GM21515 (cell line): ENCODE data around the gene ATP6V0E2.

ENCODE experiments used
- ATAC-seq: cut with Tn5 transposase; IDR thresholded peaks from one replicate; pipeline ENCODE4 v1.9.1; 2021; ENCODE audit not compliant: unreplicated experiment

Gene ATP6V0E2

GRCh38 chr7:149838224-149838991, 35.4 kb upstream of the ATP6V0E2 start, which contains the start of gene ZNF862:
Gene ZNF862, plus strand, starts transcription at chr7:149838375. Its CDS starts 237 bp downstream, at chr7:149838612.
- peak; percentile 99 for ATAC-seq

GRCh38 chr7:149838992-149839408, 34.8 kb upstream of the ATP6V0E2 start:
- ATAC-seq: no peak

DNA sequence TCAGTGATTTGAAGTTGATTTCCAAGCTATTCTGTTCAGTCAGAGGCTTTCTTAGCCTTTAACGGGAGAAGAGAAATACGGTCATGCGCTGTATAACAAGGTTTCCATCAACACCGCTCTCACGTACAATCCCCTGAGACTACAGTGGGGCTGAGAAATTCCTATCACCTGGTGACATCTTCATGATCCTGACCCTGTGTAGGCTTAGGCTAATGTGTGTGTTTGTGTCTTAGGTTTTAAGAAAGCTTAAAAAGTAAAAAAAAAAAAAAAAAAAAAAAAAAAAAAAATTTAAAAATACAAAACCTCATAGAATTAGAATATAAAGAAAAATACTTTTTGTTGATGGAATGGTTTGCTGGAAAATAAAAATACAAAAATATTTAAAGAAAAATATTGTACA, 33.8 kb upstream of the ATP6V0E2 start:
- ATAC-seq: no peak

GRCh38 chr7:149843566-149843965, 30.2 kb upstream of the ATP6V0E2 start:
- ATAC-seq: no peak

DNA sequence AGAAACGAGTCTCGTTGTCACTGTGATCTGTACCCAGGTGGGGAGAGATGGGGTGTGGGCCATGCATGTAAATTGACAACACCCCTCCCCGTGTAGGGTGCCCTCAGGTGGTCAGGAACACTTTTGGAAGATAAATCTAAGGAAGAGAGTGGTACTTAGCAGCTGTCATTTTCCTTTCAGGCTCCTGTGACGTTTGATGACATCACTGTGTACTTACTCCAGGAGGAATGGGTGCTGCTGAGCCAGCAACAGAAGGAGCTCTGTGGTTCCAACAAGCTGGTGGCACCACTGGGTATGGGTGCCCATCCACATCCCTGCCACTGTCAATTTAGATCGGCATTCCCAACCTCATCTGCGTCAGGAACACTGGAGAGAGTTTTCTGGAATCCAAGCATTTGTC, 29.3 kb upstream of the ATP6V0E2 start:
- no peak for ATAC-seq

GRCh38 chr7:149845257-149845980, 28.4 kb upstream of the ATP6V0E2 start:
- ATAC-seq: no peak

DNA sequence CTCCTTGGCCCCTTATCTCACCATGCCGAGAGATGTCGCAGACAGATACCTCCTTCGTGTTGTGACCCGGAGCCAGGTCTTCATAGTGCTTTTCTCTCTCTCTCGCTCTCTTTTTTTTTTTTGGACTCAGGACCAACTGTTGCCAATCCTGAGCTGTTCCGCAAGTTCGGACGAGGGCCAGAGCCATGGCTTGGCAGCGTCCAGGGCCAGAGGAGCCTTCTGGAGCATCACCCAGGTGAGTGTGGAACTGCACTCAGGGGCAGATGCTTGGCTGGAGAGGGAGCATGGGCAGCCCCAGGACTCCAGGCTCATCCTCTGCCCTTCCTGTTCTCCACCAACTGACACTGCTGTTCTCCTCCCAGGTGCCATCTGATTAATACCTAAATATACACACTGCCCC, 27.7 kb upstream of the ATP6V0E2 start:
- no peak for ATAC-seq

DNA sequence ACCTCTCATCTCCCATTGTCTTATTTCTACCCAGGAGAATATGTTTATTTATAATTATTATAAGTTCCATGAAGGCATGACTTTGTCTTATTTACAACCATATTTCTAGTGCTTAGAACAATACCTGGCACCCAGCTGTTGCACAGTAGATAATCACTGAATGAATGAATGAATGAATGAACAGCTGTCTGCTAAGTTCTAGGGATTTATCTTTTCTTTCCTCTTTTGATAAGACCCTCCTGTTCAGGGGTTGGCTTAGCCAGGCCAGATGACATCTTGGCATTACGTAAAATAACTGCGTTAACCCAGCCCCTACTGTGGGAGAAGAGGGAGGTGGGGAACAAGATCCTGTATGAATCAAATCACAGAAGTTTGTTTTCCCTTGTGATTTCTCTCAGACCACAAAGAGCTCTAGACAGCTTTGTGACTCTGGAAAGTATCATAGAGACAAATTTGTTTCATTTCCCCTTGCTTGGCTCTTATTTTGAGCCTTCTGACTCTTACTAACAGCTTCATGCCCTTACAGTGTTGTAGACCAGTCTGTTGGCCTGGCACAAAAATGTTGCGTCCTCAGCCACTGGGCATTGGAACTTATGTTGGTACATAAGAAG, 27.2 kb upstream of the ATP6V0E2 start:
- ATAC-seq: peak; percentile 91

DNA sequence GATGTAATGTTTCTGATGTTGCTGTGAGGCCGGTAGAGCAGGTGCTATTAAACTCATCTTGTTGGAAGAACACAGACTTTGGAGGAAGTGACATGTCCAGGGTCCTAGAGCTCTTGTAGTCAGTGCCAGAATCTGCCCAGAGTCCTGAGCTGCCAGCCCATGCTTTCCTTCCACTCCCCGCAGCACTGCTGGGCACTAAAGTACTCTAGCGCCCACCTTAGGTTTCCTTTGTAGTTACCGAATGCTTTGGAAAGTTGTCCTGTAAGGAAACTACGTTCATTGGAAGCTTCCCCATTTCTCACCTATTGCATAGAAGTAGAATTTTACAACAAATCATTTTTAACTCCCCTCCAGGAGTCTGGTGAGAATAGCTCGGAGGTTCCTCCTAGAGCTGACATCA, 24.6 kb upstream of the ATP6V0E2 start:
- no peak for ATAC-seq

DNA sequence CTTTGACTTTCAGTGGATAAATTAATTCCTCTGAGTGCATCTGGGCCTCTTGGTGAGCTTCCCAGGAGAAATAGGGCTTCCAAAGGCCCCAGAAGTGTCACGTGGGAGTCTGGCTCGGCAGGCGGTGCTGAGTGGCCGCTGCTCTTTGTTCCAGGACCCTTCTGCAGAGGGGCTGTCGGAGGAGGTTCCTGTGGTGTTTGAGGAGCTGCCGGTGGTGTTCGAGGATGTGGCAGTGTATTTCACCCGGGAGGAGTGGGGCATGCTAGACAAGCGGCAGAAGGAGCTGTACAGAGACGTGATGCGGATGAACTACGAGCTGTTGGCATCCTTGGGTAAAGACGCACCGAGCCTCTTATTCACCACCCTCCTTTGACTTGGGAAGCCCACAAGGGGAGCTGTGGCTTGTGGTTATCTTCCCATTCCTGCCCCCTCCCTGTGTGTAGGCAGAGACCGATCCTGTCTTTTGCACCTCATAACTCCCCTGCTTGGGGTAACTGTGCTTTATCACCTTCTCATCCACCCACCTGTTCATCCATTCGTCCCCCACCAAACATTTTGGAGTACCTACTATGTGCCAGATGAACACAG, 23.7 kb upstream of the ATP6V0E2 start:
- ATAC-seq: no peak

DNA sequence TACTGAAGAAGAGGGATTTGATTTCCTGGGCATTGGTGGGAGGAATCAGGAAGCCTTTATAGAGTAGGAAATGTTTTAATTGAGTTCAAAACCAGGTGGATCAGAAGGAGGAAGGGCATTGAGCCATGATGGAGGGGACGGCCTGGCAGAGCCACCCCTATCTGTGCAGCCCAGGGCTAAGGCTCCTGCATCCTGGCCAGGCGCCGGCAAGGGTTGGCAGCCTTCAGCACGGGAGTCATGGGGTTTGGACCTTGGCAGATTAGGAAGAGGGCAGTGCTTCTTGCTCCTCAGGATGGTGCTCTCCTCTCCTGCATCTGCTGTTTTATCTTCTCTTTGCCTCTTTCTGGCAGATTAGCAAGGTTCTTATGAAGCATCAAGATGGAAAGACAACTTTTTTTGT, 23.1 kb upstream of the ATP6V0E2 start:
- no peak for ATAC-seq

- ATAC-seq: no peak
Observed at GRCh38 chr7:149851449-149851848, 22.3 kb upstream of the ATP6V0E2 start.

- ATAC-seq: no peak
Observed at GRCh38 chr7:149853157-149853556, 20.6 kb upstream of the ATP6V0E2 start.

- no peak for ATAC-seq
Observed at GRCh38 chr7:149854611-149855360, 19.0 kb upstream of the ATP6V0E2 start.

DNA sequence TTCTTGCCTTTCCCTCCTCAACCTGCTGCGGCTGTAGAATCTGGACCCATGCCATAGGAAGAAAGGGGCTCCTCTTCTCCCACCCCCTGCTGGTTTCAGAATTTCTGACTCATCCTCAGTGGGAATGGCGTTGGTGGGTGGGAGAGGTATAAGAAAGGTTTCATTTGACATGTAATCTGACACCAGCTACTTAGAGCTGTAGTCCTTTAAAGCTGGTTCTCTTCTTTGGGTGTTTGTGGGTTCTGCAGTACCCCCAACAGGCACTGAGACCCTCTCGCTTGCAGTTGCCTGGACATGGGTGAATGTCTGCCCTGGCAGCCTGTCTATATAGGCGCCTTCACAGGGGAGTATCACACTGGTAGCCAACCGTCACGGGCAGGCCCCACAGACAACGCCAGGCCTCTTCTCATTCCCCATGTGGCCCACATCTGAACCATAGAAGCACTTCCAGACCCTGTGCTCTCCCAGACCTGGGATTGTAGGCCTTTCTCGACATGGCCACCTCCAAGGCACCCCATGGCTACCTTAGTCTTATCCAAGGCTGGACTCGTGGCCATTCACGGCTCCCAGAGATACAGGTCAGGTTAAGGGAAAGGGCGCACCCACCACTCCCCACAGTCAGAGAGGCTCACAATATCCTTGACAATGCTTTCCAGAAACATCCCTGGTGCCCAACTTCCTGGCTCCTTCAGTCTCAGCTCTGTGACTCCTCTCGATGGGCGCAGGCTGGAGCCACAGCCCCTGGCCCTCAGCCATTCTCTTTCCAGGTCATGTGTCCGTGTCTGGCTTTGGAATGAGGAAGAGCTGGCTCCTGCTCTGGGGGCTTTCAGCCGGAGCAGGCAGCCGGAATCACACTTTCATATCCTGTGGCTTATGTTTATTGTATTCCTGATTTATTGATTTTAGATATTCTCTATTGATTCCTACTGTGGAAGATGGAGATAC, 18.1 kb upstream of the ATP6V0E2 start:
- no peak for ATAC-seq

GRCh38 chr7:149856583-149856982, 17.2 kb upstream of the ATP6V0E2 start:
- ATAC-seq: no peak

DNA sequence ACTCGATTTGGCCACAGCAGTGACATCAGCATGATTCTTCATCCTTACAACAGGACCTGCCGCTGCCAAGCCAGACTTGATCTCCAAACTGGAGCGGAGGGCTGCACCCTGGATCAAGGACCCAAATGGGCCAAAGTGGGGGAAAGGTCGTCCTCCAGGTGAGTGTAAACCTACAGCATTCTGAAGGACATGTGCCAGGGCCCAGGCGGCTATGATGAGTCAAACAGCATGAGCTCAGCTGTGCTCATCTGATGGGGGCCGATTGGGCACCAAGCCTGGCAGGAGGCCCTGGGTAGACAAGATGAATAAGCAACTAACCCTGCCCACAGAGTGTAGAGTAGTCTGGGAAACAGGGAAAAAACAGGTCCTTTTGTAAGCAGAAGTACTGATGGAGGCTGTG, 14.4 kb upstream of the ATP6V0E2 start:
- ATAC-seq: no peak

- ATAC-seq: no peak
Observed at GRCh38 chr7:149859876-149860275, 13.9 kb upstream of the ATP6V0E2 start.

GRCh38 chr7:149860821-149861727, 12.7 kb upstream of the ATP6V0E2 start:
- ATAC-seq: no peak
